ENCODE data around the gene FKBP11.

Gene FKBP11

DNA sequence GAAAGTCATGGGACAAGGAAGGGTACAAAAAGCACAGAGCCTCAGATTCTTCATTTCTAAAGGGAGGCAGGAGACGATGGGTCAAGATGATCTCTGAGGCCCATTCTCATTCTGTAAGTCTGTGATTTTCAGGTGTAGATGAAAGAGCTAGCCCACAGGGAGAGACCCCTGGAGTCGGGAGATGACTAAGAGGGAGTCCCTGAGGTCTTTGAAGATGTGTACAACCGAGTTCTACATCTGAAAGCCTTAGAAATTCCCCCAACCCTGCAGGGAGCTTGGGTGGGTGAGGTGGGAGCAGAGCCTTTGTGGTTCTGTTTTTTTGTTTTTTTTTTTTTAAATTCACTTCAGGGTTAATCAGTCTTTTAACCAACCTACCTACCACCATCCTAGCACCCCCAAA, 43.2 kb upstream of the FKBP11 start:
- Histone ChIP-seq H2AFZ (no peak overlapping the region), H3K4me2 (ENCODE audit: low read length) (no peak overlapping the region), H3K4me3 (ENCODE audit: low read depth, low read length) (no peak overlapping the region), H3K9ac (no peak overlapping the region), H3K79me2 (no peaks in the 10 kb centered on the region), H3K9me3 (ENCODE audit: control insufficient read depth, low read length) (no peaks in the 10 kb centered on the region), H3K27me3 (ENCODE audit: control insufficient read depth, insufficient read depth, low read length) (no peaks in the 10 kb centered on the region), H3K4me1 (peaks cover 27% of the 10 kb centered on the region), H3K36me3 (ENCODE audit: control insufficient read depth, insufficient read depth, low read length) (no peaks in the 10 kb centered on the region), H3K27ac (no peak overlapping the region)
- no peak for TF ChIP-seq CTCF (IDR thresholded peaks at IDR 0.05)

GRCh38 chr12:48967991-48968390, 42.7 kb upstream of the FKBP11 start:
- Histone ChIP-seq H2AFZ (no peak overlapping the region), H3K4me2 (ENCODE audit: low read length) (no peak overlapping the region), H3K36me3 (ENCODE audit: control insufficient read depth, insufficient read depth, low read length) (no peaks in the 10 kb centered on the region), H3K9me3 (ENCODE audit: control insufficient read depth, low read length) (no peaks in the 10 kb centered on the region), H3K9ac (no peak overlapping the region), H3K4me1 (peaks cover 23% of the 10 kb centered on the region), H3K27ac (no peak overlapping the region), H3K27me3 (ENCODE audit: control insufficient read depth, insufficient read depth, low read length) (no peaks in the 10 kb centered on the region), H3K79me2 (no peaks in the 10 kb centered on the region), H3K4me3 (ENCODE audit: low read depth, low read length) (no peak overlapping the region)
- TF ChIP-seq CTCF (IDR thresholded peaks at IDR 0.05) = no peak

- Histone ChIP-seq H3K4me2 (ENCODE audit: low read length) (no peak overlapping the region), H3K27me3 (ENCODE audit: control insufficient read depth, insufficient read depth, low read length) (no peaks in the 10 kb centered on the region), H3K27ac (no peak overlapping the region), H3K79me2 (no peaks in the 10 kb centered on the region), H3K9me3 (ENCODE audit: control insufficient read depth, low read length) (no peaks in the 10 kb centered on the region), H3K4me3 (ENCODE audit: low read depth, low read length) (no peak overlapping the region), H3K4me1 (peaks cover 13% of the 10 kb centered on the region), H3K9ac (no peak overlapping the region), H3K36me3 (ENCODE audit: control insufficient read depth, insufficient read depth, low read length) (no peaks in the 10 kb centered on the region), H2AFZ (no peak overlapping the region)
- TF ChIP-seq CTCF (IDR thresholded peaks at IDR 0.05) = no peak
Measured at GRCh38 chr12:48966177-48966895, 41.0 kb upstream of the FKBP11 start.

- Histone ChIP-seq H3K27ac (no peak overlapping the region), H3K9ac (no peak overlapping the region), H3K27me3 (ENCODE audit: control insufficient read depth, insufficient read depth, low read length) (no peaks in the 10 kb centered on the region), H2AFZ (no peak overlapping the region), H3K4me1 (peaks cover 4% of the 10 kb centered on the region), H3K4me2 (ENCODE audit: low read length) (no peak overlapping the region), H3K9me3 (ENCODE audit: control insufficient read depth, low read length) (no peaks in the 10 kb centered on the region), H3K4me3 (ENCODE audit: low read depth, low read length) (no peak overlapping the region), H3K79me2 (no peaks in the 10 kb centered on the region), H3K36me3 (ENCODE audit: control insufficient read depth, insufficient read depth, low read length) (no peaks in the 10 kb centered on the region)
- TF ChIP-seq CTCF (IDR thresholded peaks at IDR 0.05) = peak; percentile 36
Measured at GRCh38 chr12:48965298-48965838, 40.1 kb upstream of the FKBP11 start.

DNA sequence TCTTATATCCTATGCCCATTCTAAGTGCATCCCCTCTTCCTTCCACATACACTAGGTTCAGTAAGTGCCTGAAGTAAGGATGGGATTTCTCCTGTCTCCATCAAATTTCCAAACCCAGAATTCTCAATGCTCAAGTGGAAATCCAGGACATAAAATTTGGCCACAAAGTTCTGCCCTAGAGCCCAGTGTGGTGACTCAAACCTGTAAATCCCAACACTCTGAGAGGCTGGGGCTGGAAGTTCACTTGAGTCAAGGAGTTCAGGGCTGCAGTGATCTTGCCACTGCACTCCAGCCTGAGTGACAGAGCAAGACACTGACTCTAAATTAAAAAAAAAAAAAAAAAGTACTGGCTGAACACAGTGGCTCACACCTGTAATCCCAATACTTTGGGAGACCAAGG, 36.5 kb upstream of the FKBP11 start:
- Histone ChIP-seq H3K79me2 (peaks cover 1% of the 10 kb centered on the region), H2AFZ (no peak overlapping the region), H3K4me3 (ENCODE audit: low read depth, low read length) (no peak overlapping the region), H3K27ac (no peak overlapping the region), H3K27me3 (ENCODE audit: control insufficient read depth, insufficient read depth, low read length) (no peaks in the 10 kb centered on the region), H3K4me2 (ENCODE audit: low read length) (no peak overlapping the region), H3K4me1 (no peaks in the 10 kb centered on the region), H3K9me3 (ENCODE audit: control insufficient read depth, low read length) (no peaks in the 10 kb centered on the region), H3K36me3 (ENCODE audit: control insufficient read depth, insufficient read depth, low read length) (no peaks in the 10 kb centered on the region), H3K9ac (no peak overlapping the region)
- no peak for TF ChIP-seq CTCF (IDR thresholded peaks at IDR 0.05)

All from parathyroid adenoma (tissue), 2 donors.